HL-60 (cell line): ENCODE measurements around the gene SEMA3B.
A peak's percentile ranks its signal among the peaks of the same experiment; 100 is the strongest.

Experiments
- DNase-seq, 2 experiments: peaks; one replicate each; pipeline ENCODE4 v3.0.0-alpha.2; 2010 to 2020; ENCODE audit warnings: low read depth in 1 of 2, low spot score in 1 of 2
- H3K27ac ChIP-seq: fragments of 250-450 bp; sonication (Bioruptor Pico); replicated peaks from 2 replicates; pipeline ENCODE4 v1.5.1; 2020; ENCODE audit warnings: mild to moderate bottlenecking, moderate library complexity
- H3K27me3 ChIP-seq: fragments of 250-450 bp; sonication (Bioruptor Pico); 2 replicates; pipeline ENCODE4 v1.5.1; 2021; ENCODE audit warnings: mild to moderate bottlenecking, moderate library complexity; ENCODE audit not compliant: insufficient read depth, poor library complexity, severe bottlenecking
- H3K4me3 ChIP-seq: replicated peaks from 2 replicates; pipeline ENCODE4 v1.5.1; 2011; ENCODE audit warnings: mild to moderate bottlenecking, control low read depth, low read length; ENCODE audit not compliant: insufficient read depth
- CTCF ChIP-seq: IDR thresholded peaks from one replicate; pipeline ENCODE4 v1.5.1; 2011; ENCODE audit warnings: low read length, control low read depth, inconsistent platforms; ENCODE audit not compliant: insufficient read depth
- GABPA ChIP-seq: IDR thresholded peaks from 2 replicates; pipeline ENCODE4 v1.6.1; 2012; ENCODE audit warnings: low read depth
- POLR2AphosphoS5 ChIP-seq: IDR thresholded peaks from 2 replicates; pipeline ENCODE4 v1.6.1; 2012; ENCODE audit warnings: low read depth
- REST ChIP-seq: IDR thresholded peaks from 2 replicates; pipeline ENCODE4 v1.6.1; 2012; ENCODE audit warnings: low read depth; ENCODE audit not compliant: insufficient replicate concordance
- SPI1 ChIP-seq: IDR thresholded peaks from 2 replicates; pipeline ENCODE4 v1.6.1; 2012; ENCODE audit warnings: low read depth, mild to moderate bottlenecking, borderline replicate concordance

Gene SEMA3B

GRCh38 chr3:50230794-50231125 lies 38.2 kb upstream of the SEMA3B start:
- TF ChIP-seq GABPA (no peak), SPI1 (no peak), REST (no peak), CTCF (no peak), POLR2AphosphoS5 (no peak)
- no peak overlapping the region for H3K4me3 ChIP-seq
- peak overlapping the region; percentile 78 for H3K27ac ChIP-seq
- no peak for DNase-seq
- H3K27me3 ChIP-seq: no peaks in the 10 kb centered on the region

- Histone ChIP-seq H3K27ac (no peak overlapping the region), H3K27me3 (no peaks in the 10 kb centered on the region), H3K4me3 (no peak overlapping the region)
- TF ChIP-seq CTCF (no peak), GABPA (no peak), SPI1 (no peak), POLR2AphosphoS5 (no peak), REST (no peak)
- DNase-seq: no peak
These were observed 37.4 kb upstream of the SEMA3B start for GRCh38 chr3:50231581-50231980.

- no peak overlapping the region for H3K27ac ChIP-seq
- TF ChIP-seq POLR2AphosphoS5 (no peak), SPI1 (no peak)
- no peak for DNase-seq
- H3K27me3 ChIP-seq: no peaks in the 10 kb centered on the region
- H3K4me3 ChIP-seq: no peak overlapping the region
These were observed 36.6 kb upstream of the SEMA3B start for GRCh38 chr3:50232303-50232702.

GRCh38 chr3:50233176-50233575 lies 35.8 kb upstream of the SEMA3B start:
- Histone ChIP-seq H3K27me3 (no peaks in the 10 kb centered on the region), H3K27ac (no peak overlapping the region), H3K4me3 (no peak overlapping the region)
- TF ChIP-seq CTCF (no peak), POLR2AphosphoS5 (no peak), REST (no peak), SPI1 (no peak), GABPA (no peak)
- DNase-seq: no peak
